Measurements from ENCODE around the gene STMN3.

STMN3 gene

DNA sequence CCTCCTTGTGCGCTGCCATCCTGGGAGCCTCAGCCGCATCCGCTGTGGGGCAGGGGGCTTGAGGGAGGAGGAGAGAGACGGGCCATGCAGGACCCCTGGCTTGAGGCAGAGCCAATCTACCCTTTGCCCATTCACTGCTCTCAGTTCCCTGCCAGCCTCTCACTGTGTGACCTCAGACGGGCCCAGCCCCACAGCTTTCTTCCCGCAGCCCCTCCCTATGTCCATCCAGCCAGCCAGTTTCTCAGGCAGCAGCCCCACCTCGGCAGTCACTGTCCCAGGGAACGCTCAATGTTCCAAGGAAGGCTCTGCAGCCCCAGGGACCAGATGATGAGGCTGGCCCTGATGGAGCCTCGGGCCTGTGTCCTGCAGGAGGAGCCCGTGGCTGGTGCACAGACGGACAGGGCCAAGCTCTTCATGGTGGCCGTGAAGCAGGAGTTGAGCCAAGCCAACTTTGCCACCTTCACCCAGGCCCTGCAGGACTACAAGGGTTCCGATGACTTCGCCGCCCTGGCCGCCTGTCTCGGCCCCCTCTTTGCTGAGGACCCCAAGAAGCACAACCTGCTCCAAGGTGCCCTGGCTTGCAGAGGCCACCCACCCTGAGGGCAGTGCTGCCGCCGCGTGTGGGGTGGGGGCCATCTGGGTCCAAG, 39.3 kb upstream of the STMN3 start:
- DNase-seq (ENCODE audit: low spot score): no peak

DNA sequence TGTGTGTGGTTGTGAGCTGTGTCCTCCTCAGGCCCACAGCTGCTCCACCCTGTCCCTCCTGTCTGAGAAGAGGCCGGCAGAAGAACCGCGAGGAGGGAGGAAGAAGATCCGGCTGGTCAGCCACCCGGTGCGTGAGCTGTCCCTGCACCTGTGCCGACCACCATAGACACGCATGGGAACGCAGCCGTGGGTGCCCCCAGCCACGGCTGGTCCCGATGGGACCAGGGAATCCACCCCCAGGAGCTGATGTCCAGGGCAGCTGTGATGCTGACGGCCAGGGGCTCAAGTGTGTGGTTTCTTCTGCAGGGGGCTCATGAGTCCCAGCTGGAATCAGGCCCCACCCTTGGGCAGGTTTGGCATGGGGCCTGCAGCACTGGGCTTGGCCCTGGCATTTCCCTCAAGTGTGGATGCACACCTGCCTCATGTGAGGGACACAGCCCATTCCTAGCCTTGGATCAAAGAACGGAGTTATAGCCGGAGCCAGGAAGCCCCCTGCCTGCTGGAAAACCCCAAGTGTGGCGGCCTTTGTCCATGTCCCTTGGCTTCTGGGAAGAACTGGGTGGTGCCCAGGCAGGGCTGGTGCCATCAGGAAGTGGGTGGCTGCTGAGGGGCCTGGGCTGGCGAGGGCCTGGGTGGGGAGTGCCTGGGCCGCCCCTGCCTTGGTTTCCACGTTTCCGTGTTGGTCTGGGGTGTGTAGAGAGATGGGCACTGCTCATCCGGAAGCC, 38.6 kb upstream of the STMN3 start:
- no peak for DNase-seq (ENCODE audit: low spot score)

DNA sequence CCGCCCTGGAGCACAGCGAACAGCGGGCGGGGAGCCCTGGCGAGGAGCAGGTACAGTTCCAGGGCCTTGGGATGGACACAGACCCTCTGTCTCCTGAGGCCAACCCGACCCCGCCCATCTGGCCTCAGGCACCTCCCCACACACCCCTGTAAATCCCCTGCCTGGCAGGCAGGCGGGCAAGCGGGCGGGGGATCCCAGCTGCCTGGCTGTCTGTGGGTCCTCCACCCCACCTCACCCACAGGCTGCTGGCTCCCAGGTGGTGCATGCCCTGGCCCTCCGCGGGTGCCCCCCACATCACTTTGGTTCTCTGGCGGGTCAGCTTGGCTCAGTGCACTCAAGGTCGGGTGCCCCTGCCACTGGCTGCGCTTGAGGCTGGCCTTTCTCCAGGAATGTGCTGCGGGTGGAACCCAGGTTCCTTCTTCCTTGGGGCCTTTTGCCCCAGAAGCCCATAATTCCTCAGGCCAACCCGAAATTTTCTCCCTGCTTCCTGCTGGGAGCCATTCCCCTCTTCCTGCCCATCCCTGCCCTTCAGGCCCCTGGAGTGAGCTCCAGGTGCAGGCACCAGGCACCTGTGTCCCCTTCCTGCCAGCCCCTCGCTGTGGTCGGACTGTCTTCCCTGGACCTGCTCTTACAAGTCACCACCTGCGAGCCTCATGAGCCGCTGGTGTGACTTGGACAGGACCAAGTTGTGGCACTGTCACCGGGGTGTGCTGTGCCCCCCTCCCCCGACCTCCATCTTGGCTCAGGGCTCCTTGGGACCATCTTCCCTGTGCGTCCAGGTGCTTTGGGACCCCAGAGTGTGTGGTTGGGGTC, 37.9 kb upstream of the STMN3 start:
- DNase-seq (ENCODE audit: low spot score): no peak

DNA sequence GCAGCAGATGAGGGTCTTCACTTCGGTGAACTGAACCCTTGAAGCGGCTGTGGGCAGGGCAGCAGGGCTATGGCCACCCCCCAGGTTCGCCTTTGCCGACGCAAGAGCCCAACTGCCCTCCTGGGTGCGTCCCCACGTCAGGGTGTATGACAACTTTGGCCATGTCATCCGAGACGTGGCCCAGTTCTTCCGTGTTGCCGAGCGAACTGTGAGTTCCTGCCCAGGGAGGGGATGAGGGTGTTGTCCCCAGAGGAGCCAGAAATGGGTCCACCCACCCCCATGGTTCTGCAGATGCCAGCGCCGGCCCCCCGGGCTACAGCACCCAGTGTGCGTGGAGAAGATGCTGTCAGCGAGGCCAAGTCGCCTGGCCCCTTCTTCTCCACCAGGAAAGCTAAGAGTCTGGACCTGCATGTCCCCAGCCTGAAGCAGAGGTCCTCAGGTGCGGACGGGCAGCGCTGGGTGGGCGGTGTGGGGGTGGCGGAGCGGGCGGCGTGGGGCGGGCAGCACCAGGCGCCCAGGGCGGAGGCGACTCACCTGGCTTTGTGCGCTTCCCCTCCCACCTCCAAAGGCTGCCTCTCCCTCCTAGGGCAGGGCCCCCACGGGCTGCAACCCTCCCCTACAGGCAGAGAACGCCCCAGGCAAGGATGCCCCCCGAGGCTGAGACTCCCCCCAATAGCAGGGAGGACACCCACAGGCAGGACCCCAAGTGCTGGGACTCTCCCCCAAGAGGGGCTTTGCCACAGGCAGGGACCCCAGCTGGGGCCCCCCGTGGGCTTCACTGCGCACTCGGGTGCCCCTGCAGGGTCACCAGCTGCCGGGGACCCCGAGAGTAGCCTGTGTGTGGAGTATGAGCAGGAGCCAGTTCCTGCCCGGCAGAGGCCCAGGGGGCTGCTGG, 37.0 kb upstream of the STMN3 start:
- DNase-seq (ENCODE audit: low spot score): no peak

DNA sequence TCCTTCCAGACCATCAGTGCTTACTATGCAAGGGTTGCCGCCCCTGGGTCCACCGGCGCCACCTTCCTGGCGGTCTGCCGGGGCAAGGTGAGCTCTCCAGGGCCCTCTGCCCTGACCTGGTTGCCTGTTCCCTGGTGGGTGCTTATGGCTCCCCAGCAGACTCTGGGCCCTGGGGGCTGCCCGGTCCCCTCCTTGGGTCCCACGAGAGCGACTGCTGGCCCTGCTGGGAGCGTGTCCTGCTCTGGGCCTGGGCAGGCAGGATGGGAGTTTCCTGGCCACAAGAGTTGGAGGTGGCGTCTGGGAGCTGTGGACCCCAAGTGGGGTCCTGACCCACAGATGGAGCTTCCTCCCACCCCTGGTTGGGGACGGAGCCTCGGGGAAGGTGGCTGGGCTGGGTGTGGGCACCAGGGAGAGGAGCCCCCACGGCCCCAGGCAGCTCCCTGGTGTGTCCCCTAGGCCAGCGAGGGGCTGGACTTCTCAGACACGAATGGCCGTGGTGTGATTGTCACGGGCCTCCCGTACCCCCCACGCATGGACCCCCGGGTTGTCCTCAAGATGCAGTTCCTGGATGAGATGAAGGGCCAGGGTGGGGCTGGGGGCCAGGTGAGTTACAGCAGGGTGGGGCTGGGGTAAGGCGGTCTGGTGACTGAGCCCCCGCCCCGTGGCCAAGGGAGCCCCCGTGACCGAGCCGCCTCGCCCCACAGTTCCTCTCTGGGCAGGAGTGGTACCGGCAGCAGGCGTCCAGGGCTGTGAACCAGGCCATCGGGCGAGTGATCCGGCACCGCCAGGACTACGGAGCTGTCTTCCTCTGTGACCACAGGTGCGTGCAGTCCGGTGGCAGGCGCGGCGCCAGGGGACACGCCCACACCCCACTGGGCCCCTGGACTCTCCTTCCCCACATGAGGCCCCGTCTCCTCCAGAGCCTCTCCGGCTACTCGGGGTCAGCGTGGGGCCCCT, 36.1 kb upstream of the STMN3 start:
- no peak for DNase-seq (ENCODE audit: low spot score)

DNA sequence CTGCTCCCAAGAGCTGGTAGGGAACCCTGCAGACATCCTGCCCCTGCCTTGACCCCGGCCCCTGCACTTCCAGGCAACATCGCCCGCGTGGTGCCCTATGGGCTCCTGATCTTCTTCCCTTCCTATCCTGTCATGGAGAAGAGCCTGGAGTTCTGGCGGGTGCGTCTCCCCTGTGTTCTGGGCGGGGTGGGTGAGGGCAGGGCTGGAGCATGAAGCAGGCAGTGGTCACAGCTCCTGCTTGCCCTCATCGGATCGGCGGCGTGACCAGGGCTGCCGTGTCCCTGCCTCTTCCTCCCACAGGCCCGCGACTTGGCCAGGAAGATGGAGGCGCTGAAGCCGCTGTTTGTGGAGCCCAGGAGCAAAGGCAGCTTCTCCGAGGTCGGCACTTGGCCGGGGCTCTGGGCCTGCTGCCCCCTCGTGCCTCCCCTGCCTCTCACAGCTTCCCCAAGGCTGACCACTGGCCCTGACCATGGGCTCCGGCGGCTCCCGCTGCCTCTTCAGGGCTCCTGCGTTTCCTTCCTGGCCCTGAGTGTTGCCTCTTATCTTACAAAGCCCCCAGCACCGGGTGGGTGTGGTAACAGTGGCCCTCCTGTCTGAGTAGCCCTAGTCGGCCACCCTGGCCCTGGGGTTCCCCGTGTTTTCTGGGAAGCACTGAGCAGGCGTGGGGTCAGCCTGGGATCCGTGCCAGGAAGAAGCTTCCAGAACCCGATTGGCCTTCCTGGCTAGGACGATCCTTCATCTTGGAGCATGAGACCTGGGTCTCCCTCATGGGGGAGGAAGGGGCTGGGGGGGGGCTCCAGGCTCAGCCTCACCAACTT, 35.2 kb upstream of the STMN3 start:
- no peak for DNase-seq (ENCODE audit: low spot score)

DNA sequence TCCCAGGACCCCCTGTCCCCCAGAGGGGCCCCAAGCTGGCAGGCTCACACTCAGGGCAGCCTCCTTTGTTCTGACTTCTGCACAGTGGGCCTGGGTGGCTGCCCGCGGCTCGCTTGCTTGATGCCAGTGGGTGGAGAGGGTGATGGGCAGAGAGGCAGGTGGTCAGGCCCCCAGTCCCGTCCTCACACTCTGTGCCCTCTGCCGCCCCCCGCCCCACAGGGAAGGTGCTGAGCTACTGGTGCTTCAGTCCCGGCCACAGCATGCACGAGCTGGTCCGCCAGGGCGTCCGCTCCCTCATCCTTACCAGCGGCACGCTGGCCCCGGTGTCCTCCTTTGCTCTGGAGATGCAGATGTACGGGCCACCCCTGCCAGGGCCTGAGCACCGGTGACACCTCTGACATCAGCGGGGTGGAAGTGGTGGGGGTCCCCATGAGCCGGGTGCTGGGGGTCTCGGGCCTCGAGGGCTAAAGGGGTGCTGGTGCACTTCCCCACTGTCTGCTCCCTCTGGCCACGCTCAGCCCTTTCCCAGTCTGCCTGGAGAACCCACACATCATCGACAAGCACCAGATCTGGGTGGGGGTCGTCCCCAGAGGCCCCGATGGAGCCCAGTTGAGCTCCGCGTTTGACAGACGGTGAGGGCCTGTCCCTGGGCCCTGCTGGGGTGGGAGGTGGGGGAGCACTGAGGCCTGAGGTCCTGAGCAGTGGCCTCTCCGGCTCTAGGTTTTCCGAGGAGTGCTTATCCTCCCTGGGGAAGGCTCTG, 34.4 kb upstream of the STMN3 start:
- no peak for DNase-seq (ENCODE audit: low spot score)

DNA sequence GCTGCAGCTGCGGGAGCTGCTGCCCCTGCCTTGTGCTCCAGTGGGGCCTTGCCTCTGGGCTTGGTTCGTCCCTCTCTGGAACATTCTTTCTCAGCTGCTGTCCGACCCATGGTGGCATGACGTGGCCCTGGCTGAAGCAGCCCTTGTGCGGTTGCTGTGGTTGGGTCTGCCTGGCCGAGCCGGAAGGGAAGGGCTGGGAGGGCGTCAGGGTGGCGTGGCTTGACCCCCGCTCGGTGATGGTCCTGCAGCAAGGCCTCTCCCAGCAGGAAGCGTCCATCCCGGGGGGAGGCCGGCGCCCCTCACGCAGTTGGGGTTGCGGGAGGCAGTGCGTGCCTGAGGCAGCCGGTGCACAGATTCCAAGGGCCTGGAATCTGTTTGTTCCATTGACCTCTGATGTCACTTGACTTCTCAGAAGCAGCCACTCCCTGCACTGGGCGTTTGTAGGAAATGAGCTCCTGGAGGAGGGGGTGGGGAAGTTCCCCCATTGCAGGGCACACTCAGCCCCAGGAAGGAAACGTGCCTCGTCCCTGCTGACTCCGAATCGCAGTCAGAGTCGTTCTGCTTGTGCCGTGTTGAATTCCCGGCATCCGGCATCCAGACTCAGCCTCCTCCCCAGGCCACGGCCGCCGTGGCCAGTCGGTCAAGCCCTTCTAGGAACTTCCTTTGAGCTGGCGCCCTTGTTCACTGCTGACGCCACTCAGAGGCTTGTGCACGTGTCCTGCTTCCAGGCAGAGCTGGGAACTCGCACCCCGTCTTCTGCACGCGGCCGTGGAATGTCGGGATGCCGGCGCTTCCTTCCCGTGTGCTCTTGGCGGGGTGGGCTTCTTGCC, 33.5 kb upstream of the STMN3 start:
- no peak for DNase-seq (ENCODE audit: low spot score)

DNA sequence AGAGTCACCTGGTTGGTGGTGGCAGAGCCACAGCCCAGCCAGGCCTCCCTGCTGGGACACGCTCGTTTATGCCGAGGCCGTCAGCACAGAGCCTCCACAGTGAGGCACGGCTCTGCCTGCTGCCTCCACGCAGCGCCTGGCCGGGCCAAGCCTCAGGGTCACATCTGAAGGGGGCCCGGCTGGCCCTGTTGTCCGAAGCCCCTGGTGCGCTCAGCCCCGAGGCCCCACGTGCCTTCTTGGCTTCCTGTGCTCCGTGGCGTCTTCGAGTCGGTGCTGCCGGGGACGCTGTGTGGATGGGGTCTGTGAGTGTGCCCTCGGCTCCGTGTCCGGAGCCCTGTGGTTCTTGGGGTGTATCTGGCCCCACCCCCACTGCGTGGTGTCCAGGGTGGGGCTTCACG, 32.9 kb upstream of the STMN3 start:
- no peak for DNase-seq (ENCODE audit: low spot score)

DNA sequence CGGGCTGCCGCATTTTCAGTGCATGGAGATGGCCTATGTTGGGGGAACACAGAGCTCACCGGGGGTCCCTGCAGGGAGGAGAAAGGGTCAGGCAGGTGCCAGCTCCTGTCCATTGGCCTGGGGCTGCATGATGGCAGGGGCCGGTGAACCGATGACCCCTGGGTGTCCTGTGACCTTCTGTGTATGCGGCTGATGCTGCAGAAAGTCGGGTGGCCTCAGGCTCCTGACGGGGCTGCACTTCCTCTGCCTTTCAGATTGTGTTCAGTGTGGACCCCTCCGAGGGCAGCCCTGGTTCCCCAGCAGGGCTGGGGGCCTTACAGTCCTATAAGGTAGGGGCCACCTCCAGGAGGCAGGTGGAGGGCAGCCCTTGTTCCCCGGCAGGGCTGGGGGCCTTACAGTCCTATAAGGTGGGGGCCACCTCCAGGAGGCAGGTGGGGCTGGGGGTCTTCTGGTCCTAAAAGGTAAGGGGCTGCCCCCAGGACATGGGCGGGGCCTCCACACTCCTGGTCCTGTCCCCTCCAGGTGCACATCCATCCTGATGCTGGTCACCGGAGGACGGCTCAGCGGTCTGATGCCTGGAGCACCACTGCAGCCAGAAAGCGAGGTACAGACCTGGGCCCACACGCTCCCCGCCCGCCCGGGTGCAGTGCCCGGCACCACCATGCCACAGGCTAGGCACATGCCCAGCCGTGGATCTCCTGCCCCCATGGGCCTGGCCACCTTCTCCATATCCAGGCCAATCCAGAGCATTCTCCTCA, 32.2 kb upstream of the STMN3 start:
- DNase-seq (ENCODE audit: low spot score): no peak

DNA sequence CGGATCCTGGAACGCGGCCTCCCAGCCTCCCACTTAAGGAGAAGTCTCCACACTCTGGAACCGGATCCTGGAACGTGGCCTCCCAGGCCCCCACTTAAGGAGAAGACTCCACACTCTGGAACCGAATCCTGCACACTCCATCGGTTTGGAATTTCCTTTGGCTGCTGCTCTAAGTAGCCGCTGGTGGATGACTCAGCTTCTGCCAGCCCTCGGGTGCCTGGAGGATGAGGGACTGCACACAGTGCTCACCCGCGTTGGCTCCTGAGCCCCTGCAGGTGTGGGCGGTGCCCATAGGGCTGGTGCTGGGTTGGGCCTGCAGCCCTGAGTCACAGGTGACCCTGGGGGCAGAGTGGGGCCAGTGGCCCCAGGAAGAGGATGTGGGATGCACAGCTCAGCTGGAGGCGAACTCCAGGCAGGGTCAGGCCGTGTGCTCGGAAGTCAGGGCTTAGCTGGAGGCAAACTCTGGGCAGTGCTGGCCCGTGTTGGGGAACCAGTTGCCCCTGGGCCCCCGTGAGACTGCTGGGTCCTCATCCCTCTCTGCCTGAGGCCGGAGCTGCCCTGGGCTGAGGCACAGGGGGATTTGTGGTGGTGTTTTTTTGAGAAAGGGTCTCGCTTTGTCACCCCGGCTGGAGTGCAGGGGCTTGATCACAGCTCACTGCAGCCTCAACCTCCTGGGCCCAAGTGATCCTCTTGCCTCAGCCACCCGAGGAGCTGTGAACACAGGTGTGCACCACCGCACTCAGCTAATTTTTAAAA, 29.3 kb upstream of the STMN3 start:
- no peak for DNase-seq (ENCODE audit: low spot score)

DNA sequence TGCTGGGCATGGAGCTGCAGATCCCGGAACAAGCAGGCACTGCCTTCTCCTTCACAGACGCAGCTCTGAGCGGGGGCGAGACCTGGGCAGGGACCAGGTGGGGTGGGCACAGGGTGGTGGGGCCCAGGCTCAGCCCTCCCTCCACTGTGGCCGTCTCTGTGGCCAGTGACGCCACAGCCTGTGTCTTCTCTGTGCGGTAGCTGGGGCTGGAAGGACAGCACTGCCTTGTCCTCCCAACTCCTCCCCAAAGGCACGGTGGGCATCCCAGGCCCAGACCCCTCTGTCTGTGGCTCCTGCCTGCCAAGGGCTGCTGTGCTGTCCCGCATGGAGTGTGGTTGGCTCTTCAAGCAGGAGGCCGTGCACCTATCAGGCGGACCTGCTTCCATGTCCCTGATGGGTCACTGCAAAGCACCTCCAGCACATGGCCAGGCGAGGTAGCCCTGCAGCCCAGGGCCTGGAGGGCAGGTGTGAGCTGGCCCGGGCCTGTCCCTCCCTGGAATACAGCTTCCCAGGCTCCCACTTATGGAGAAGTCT, 28.5 kb upstream of the STMN3 start:
- DNase-seq (ENCODE audit: low spot score): no peak

DNA sequence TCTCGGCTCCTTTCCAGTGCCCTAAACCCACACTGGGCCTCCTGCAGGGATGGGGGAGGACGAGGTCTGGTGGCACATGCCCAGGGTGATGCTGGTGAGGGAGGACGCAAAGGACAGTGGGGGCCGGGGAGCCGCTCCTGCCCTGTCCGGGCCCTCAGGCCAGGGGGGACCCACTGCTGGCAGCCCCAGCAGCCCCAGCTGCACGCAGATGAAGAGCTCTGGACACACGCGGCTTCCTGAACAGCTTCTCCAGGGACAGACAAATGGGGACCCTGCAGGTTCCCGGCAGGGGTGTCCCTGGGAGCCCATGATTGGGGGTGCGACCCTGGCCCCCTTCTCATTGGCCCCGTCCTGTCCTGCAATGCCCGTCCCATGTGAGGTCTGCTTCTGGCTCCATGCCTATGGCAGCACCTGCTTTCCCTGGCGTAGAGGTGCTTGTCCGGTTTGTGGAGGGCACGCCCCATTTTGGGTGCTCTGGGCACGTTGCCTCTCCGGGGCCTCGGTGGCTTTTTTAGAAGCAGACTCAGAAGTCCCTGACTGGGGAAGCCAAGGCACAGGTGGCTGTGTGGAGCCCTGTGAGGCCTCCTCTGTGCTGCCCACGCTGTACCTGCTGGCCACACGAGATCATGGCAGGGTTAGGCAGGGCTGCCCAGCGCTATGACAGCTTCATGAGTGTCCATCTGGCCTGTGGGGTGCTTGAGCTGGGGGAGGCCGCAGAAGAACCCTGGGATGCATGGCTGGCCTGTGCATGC, 27.8 kb upstream of the STMN3 start:
- DNase-seq (ENCODE audit: low spot score): no peak

DNA sequence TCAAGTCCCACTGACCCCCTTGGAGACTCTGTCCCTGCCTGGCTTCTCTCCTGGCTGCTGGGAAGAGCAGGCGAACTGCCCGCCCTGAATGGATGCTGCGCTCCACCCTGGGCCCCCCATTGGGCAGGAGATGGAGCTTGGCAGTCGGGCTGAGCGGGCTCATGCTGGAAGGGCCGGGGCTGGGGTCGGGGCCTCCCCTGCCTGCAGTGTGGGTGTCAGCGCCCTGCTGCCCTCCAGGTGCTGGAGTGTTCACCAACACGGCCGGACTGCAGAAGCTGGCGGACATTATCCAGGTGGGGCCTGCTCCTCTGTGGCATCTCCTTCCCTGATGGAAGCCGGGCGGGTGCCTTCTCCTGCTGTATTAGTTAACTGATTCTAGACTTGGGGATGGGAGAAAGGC, 27.2 kb upstream of the STMN3 start:
- DNase-seq (ENCODE audit: low spot score): no peak

DNA sequence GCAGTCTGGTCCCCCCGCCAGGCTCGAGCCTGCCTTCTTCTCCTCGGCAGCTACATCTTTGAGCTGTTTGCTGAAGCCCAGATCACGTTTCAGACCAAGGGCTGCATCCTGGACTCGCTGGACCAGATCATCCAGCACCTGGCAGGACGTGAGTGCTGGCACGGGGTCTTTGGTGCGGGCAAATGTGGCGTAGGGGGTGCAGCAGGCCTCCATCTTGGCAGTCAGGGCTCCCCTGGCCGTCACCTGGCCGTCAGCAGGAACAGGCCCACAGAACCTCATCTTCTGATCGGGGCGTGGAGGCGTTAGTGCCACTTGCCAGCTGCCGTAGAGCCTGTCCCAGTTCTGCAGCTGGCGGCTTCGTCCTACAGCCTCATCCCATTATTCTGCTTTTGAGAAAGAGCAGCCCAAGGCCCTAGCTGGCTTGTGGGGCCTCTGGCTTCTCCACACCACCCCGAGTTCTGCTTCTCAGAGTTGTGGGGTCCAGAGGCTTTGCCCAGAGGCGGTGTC, 26.6 kb upstream of the STMN3 start:
- DNase-seq (ENCODE audit: low spot score): no peak

All from globus pallidus (tissue), 1 donor.